NCI-H1417 treated with DMSO at 0.1 percent for 48 hours (cell line): Measurements from ENCODE around the gene ZDHHC4.

Experiments used
- DNase-seq: peaks from one replicate; lab custom pipeline; 2025; lab: John Stamatoyannopoulos, UW

ZDHHC4 gene

DNA sequence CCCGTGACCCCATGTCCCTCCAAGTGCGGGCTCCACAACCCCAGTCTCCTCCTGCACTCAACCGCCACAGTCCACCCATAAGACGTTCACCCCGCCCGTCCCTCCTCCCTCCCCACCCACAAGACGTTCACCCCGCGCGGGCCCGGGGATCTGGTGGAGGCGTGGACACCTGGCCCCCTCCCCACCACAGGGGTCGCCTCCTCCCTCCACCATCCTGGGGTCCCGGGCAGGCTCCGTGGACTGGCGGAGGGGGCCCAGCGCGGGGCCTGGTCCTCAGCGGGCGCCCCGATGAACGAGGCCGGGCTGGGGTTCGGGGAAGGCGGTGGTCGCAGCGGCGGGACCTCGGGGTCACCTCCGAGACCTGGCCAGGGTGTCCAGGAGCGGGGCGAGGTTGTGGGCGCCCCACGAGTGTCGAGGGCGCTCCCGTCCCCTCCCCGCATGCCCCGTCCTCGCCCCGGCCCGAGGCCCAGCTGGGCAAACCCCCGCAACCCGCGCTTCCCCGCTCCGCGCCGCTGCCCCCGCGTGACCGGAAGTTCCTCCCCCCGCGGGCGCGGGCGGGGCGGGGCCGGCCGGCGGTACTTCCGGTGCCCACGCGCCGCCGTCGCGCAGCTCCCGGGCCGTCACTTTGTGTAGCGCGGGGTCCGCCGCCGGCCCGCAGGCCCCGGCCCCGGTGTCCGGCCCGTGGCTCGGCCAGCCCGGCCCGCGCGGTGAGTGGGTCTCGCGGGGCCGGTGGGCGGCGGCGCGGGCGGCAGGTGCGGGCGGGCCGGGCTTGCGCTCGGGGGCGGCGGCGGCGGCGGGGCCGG, 59.7 kb downstream of the ZDHHC4 start, which contains the start of gene ZNF316:
ZNF316 (plus strand) TSS at position 578 of the 803 bp plus-strand sequence. CDS start 5,092 bp downstream, outside the sequence.
- no peak for DNase-seq

DNA sequence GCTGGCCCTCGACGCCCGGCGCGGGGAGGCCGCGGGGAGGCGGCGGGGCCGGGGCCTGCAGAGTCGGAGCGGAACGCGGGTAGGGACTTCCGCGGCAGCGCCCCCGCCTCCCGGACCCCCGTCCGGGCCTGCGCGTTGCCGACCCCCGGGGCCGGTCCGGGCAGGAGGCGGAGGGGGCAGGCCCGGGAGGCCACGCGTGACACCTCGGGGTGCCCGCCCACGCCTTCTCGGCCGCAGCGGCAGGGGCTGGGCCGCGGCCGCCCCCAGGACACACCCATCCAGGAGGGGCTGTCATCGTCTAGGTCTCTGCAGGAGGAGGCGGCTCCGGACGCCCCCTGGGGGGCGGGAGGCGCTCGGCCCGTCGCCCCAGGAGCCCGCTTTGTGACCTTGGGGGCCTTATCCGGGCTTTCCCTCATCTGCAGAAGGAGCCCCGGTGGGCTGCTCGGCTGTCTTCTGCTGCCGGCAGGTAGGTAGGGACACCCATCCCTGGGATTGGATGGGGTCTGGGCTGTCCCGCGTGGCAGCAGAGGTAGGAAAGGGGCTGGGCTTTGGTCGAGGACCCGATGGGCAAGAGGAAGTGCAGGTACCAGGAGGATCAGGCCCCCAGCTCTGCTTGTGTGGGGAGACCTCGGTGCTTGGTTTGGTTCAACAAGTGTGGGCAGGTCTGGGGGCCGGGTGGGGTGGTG, 60.4 kb downstream of the ZDHHC4 start:
- no peak for DNase-seq
